ENCODE measurements around the gene PTPRA. TPM values are rescaled to one million over a fixed set of nuclear protein-coding genes. Genes with fewer than 3 reads are reported as not detected.

The PTPRA gene
- total and polyA plus RNA-seq, 12 donors = 8.9 to 37.3 (median 28.5) TPM

DNA sequence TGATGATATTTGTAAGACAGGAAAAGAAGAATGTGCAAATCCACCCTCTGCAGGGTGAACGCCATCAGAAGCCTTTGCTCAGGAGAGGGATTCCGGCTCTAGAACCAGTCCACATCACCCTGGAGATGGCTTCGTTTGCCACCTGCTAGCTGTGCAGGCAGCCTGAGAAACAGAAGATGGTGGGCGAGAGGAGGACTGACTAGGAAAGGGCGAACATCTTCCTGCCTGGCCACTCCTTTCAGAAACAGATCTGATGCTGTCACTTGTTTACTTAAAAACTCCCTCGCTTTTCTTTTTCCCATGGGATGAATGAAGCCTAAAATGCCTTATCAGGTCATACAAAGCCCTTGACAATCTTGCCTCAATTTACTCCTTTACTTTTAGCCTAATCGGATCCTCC, 1.2 kb downstream of the PTPRA start:
- DNase-seq (no peak), ATAC-seq (no peak)
- H3K36me3 ChIP-seq = peaks cover 0 to 8% (median 0%) of the 10 kb centered on the region in 9 donors
- H3K9me3 ChIP-seq = no peaks in the 10 kb centered on the region
- H3K27ac ChIP-seq = peak overlapping the region in 6 of 10 donors; percentile 41 to 93 (median 84)
- 33 to 35% methylated on average over 7 of the region's 7 CpGs for WGBS, 2 donors
- H3K4me3 ChIP-seq = peak overlapping the region; percentile 65 to 100 (median 91)
- TF ChIP-seq, protein P1, sequence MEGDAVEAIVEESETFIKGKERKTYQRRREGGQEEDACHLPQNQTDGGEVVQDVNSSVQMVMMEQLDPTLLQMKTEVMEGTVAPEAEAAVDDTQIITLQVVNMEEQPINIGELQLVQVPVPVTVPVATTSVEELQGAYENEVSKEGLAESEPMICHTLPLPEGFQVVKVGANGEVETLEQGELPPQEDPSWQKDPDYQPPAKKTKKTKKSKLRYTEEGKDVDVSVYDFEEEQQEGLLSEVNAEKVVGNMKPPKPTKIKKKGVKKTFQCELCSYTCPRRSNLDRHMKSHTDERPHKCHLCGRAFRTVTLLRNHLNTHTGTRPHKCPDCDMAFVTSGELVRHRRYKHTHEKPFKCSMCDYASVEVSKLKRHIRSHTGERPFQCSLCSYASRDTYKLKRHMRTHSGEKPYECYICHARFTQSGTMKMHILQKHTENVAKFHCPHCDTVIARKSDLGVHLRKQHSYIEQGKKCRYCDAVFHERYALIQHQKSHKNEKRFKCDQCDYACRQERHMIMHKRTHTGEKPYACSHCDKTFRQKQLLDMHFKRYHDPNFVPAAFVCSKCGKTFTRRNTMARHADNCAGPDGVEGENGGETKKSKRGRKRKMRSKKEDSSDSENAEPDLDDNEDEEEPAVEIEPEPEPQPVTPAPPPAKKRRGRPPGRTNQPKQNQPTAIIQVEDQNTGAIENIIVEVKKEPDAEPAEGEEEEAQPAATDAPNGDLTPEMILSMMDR (IDR thresholded peaks at IDR 0.05) = no peak
- H3K4me1 ChIP-seq = peaks cover 2 to 75% (median 48%) of the 10 kb centered on the region in 9 donors
- H3K27me3 ChIP-seq = no peaks in the 10 kb centered on the region
- intact Hi-C loops (cut with DNase I) = loop anchor here in 2 of 10 donors (10.0 kb wide), 2 partner anchors 110 to 130 kb away; no protein-coding TSS in a partner anchor

DNA sequence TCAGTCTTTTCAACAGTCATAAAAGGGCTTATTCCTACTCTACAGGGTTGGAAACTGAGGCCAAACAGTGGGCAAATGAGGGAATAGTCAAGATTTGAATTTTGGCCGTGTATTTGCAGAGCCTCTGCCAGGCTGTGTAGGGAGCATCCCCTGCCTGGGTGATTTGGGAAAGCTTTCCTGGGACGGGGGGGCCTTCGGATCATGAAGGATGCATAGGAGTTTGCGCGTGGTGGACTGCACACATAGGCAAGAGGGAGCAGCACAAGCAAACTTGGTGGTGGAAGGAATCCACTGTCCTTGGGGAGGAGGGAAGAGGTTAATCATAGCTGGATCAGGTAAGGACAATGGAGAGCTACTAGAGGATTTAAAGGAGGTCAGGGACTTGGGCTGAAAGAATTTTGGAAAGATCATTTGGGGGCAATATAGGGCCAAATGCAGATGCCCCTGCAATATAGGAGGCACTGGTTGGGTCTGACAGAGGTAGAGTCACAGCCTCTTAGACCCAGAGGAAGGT, 2.5 kb downstream of the PTPRA start:
- intact Hi-C loops (cut with DNase I) = loop anchor here in 2 of 10 donors (10.0 kb wide), 2 partner anchors 109 to 129 kb away; no protein-coding TSS in a partner anchor
- WGBS, 2 donors = 95% methylated on average over 5 of the region's 5 CpGs
- H3K27me3 ChIP-seq = no peaks in the 10 kb centered on the region

GRCh38 chr20:2878515-2878914, 5.2 kb downstream of the PTPRA start:
- Histone ChIP-seq H3K27ac (no peak overlapping the region), H3K4me3 (no peak overlapping the region), H3K27me3 (no peaks in the 10 kb centered on the region), H3K9me3 (no peaks in the 10 kb centered on the region), H3K36me3 (peaks cover 0 to 8% (median 0%) of the 10 kb centered on the region in 9 donors), H3K4me1 (peaks cover 0 to 55% (median 30%) of the 10 kb centered on the region in 9 donors)
- DNase-seq (no peak), ATAC-seq (no peak)
- intact Hi-C loops (cut with DNase I) = loop anchor here in 2 of 10 donors (10.0 kb wide), 2 partner anchors 106 to 126 kb away; no protein-coding TSS in a partner anchor
- 94 to 100% methylated on average over 1 of the region's 1 CpG for WGBS, 2 donors
- TF ChIP-seq, protein P1 (IDR thresholded peaks at IDR 0.05) = no peak

More for the DNA sequence above, 2.5 kb downstream of the PTPRA start:
- ATAC-seq (no peak), DNase-seq (no peak)
- H3K9me3 ChIP-seq = no peaks in the 10 kb centered on the region
- H3K4me3 ChIP-seq = no peak overlapping the region
- TF ChIP-seq, protein P1 (IDR thresholded peaks at IDR 0.05) = no peak
- H3K36me3 ChIP-seq = peaks cover 0 to 8% (median 0%) of the 10 kb centered on the region in 9 donors
- H3K4me1 ChIP-seq = peaks cover 2 to 76% (median 45%) of the 10 kb centered on the region in 9 donors
- no peak overlapping the region for H3K27ac ChIP-seq

- 61 to 67% methylated on average over 3 of the region's 3 CpGs for WGBS, 2 donors
- intact Hi-C loops (cut with DNase I) = loop anchor here in 2 of 10 donors (10.0 kb wide), 2 partner anchors 106 to 126 kb away; no protein-coding TSS in a partner anchor
- no peaks in the 10 kb centered on the region for H3K27me3 ChIP-seq
- H3K4me1 ChIP-seq = peaks cover 0 to 52% (median 30%) of the 10 kb centered on the region in 9 donors
- H3K36me3 ChIP-seq = peaks cover 0 to 8% (median 0%) of the 10 kb centered on the region in 9 donors
- H3K9me3 ChIP-seq = no peaks in the 10 kb centered on the region
- DNase-seq = no peak
- TF ChIP-seq, protein P1 (IDR thresholded peaks at IDR 0.05) = no peak
- H3K27ac ChIP-seq = no peak overlapping the region
- no peak overlapping the region for H3K4me3 ChIP-seq
- peak in 7 of 8 donors; percentile 37 to 91 (median 68) for ATAC-seq
Observed at GRCh38 chr20:2879146-2879545, 5.9 kb downstream of the PTPRA start.
